Spleen (tissue), 11 donors: Measurements from ENCODE around the gene APOB. TPM values are rescaled to one million over a fixed set of nuclear protein-coding genes. Genes with fewer than 3 reads are reported as not detected.

Experiments
- DNase-seq: peaks from one replicate; pipeline ENCODE4 v3.0.0-alpha.2; 2020
- H3K27ac ChIP-seq, 8 donors: fragments of 200-600 bp; sonication (generic) in 7 of 8; 1 replicate in 4 of 8; 2 replicates in 4 of 8; pipeline versions ENCODE4 v1.5.0 to v1.8.0; 2016 to 2021; ENCODE audit warnings: inconsistent platforms in 4 of 8, mild to moderate bottlenecking in 4 of 8, moderate library complexity in 1 of 8
- H3K27me3 ChIP-seq, 7 donors: fragments of 200-600 bp; sonication (generic) in 6 of 7; replicated peaks in 1 of 7; 1 replicate in 4 of 7; 2 replicates in 3 of 7; pipeline versions ENCODE4 v1.5.0 to v1.8.0; 2016 to 2021; ENCODE audit warnings: inconsistent platforms in 3 of 7, mild to moderate bottlenecking in 1 of 7
- H3K36me3 ChIP-seq, 6 donors: fragments of 200-600 bp; sonication (generic) in 5 of 6; 1 replicate in 4 of 6; 2 replicates in 2 of 6; pipeline versions ENCODE4 v1.5.0 to v1.8.0; 2016 to 2021; ENCODE audit warnings: inconsistent platforms in 2 of 6
- H3K4me1 ChIP-seq, 6 donors: fragments of 200-600 bp; sonication (generic) in 5 of 6; 1 replicate in 3 of 6; 2 replicates in 3 of 6; pipeline versions ENCODE4 v1.5.0 to v1.8.0; 2016 to 2021; ENCODE audit warnings: inconsistent platforms in 3 of 6
- H3K4me3 ChIP-seq, 8 donors: fragments of 200-600 bp; sonication (generic) in 7 of 8; 1 replicate in 4 of 8; 2 replicates in 4 of 8; pipeline versions ENCODE4 v1.5.0 to v1.8.0; 2016 to 2021; ENCODE audit warnings: inconsistent platforms in 4 of 8, mild to moderate bottlenecking in 4 of 8, moderate library complexity in 2 of 8
- H3K9me3 ChIP-seq, 8 donors: fragments of 200-600 bp; sonication (generic) in 7 of 8; 1 replicate in 4 of 8; 2 replicates in 4 of 8; pipeline versions ENCODE4 v1.5.0 to v1.8.0; 2016 to 2021; ENCODE audit warnings: inconsistent platforms in 4 of 8
- CTCF ChIP-seq, 11 experiments: fragments of 200-600 bp in 7 of 11; fragments of 450-650 bp in 4 of 11; sonication (generic) in 4 of 11; IDR thresholded peaks in 8 of 11; conservative IDR thresholded peaks in 3 of 11; 1 replicate in 7 of 11; 2 replicates in 4 of 11; pipeline versions ENCODE4 v1.4.0 to v1.8.0; 2016 to 2021; ENCODE audit warnings: antibody characterized with exemption in 11 of 11, inconsistent platforms in 4 of 11, mild to moderate bottlenecking in 1 of 11
- POLR2A ChIP-seq, 3 donors: fragments of 450-650 bp; IDR thresholded peaks; one replicate each; pipeline ENCODE4 v1.5.1; 2017; ENCODE audit warnings: antibody characterized with exemption in 3 of 3, mild to moderate bottlenecking in 1 of 3
- POLR2AphosphoS5 ChIP-seq, 3 donors: sonication (generic); formaldehyde crosslinking; IDR thresholded peaks; one replicate each; pipeline ENCODE4 v1.5.1; 2017; ENCODE audit warnings: antibody characterized with exemption in 3 of 3
- WGBS, 5 donors: extraction: QIAGEN DNeasy Blood & Tissue Kit in 3 of 5; methylation state at CpG; one replicate each; pipeline versions ENCODE4 v1.1.5 to v1.1.7; 2013 to 2018; 5-methylcytosine and 5-hydroxymethylcytosine counted together
- intact Hi-C: fragments of 100-400 bp; cut with DNase I; formaldehyde crosslinking; loops from one replicate; pipeline ENCODE4 v1.15.0; 2023; ENCODE audit warnings: low total_unique reads
- polyA plus RNA-seq, 3 donors: library from polyadenylated mRNA; stranded (reverse); fragments of 200-250 nt; gene quantifications; one replicate each; pipeline ENCODE4 v1.2.1, GENCODE V29; 2013
- total RNA-seq, 7 donors: library from RNA; depleted of rRNA in 3 of 7; stranded (reverse); fragments of >200 nt in 3 of 7; fragmentation: NEBNext Ultra II Directional in 4 of 7; extraction: Animal tissue kit (Norgen Biotek cat#: 25700) in 4 of 7; gene quantifications; one replicate each; pipeline versions ENCODE4 v1.1.0 to v1.2.1, GENCODE V29; 2016 to 2021
- donor health status: healthy with polysubstance abuse.
- donor health status: DM: no; HTN: no; CAD: no; lungs with moderate emphysema.
- donor health status: DM: no; HTN: no; CAD: no.
- donor health status: Bipolar disorder and iron deficiency.
- donor health status: healthy.
- donor health status: DM: no; HTN: no; CAD: no.
- donor health status: DM: yes; HTN: yes; CAD: no.

Gene APOB
- total and polyA plus RNA-seq, 10 donors = 0.02 to 2.5 (median 0.39) TPM

- H3K4me1 ChIP-seq = no peaks in the 10 kb centered on the region
- WGBS, 5 donors = 89 to 94% (median 93%) methylated on average over 9 of the region's 9 CpGs
- H3K27me3 ChIP-seq = no peaks in the 10 kb centered on the region
- H3K36me3 ChIP-seq = peaks cover 0 to 2% (median 0%) of the 10 kb centered on the region in 6 donors
- intact Hi-C loops = no loop called here
- no peak for DNase-seq
- no peak overlapping the region for H3K27ac ChIP-seq
- TF ChIP-seq POLR2AphosphoS5 (IDR thresholded peaks at IDR 0.05) (no peak), CTCF (IDR thresholded peaks at IDR 0.05 in 8 of 11, conservative IDR thresholded peaks at IDR 0.05 in 3 of 11) (no peak), POLR2A (IDR thresholded peaks at IDR 0.05) (no peak)
- H3K4me3 ChIP-seq = no peak overlapping the region
- H3K9me3 ChIP-seq = peaks cover 0 to 11% (median 0%) of the 10 kb centered on the region in 8 donors
Observed at GRCh38 chr2:21008014-21008789, 35.7 kb downstream of the APOB start.

GRCh38 chr2:21007129-21008013 lies 36.5 kb downstream of the APOB start:
- no peak for TF ChIP-seq POLR2AphosphoS5 (IDR thresholded peaks at IDR 0.05)
- TF ChIP-seq POLR2A (IDR thresholded peaks at IDR 0.05) = no peak
- TF ChIP-seq CTCF (IDR thresholded peaks at IDR 0.05 in 8 of 11, conservative IDR thresholded peaks at IDR 0.05 in 3 of 11) = no peak
- no peaks in the 10 kb centered on the region for H3K4me1 ChIP-seq
- no peaks in the 10 kb centered on the region for H3K36me3 ChIP-seq
- no peak overlapping the region for H3K4me3 ChIP-seq
- H3K9me3 ChIP-seq = peaks cover 0 to 11% (median 0%) of the 10 kb centered on the region in 8 donors
- intact Hi-C loops = no loop called here
- no peak overlapping the region for H3K27ac ChIP-seq
- no peak for DNase-seq
- no peaks in the 10 kb centered on the region for H3K27me3 ChIP-seq
- 65 to 81% (median 74%) methylated on average over 8 of the region's 8 CpGs for WGBS, 5 donors

- no peak for TF ChIP-seq POLR2A (IDR thresholded peaks at IDR 0.05)
- no peak for TF ChIP-seq CTCF (IDR thresholded peaks at IDR 0.05 in 8 of 11, conservative IDR thresholded peaks at IDR 0.05 in 3 of 11)
- TF ChIP-seq POLR2AphosphoS5 (IDR thresholded peaks at IDR 0.05) = no peak
- no peak overlapping the region for H3K27ac ChIP-seq
- no peak for DNase-seq
- 77 to 85% (median 82%) methylated on average over 6 of the region's 6 CpGs for WGBS, 5 donors
- no peak overlapping the region for H3K4me3 ChIP-seq
- no peaks in the 10 kb centered on the region for H3K36me3 ChIP-seq
- H3K9me3 ChIP-seq = peaks cover 0 to 11% (median 0%) of the 10 kb centered on the region in 8 donors
- H3K4me1 ChIP-seq = no peaks in the 10 kb centered on the region
- intact Hi-C loops = no loop called here
- no peaks in the 10 kb centered on the region for H3K27me3 ChIP-seq
Observed at GRCh38 chr2:21006423-21007128, 37.3 kb downstream of the APOB start.
